HEK293T (cell line): Measurements from ENCODE around the gene PTDSS2.

Source experiments
- ARNT ChIP-seq: fragments of 450-650 bp; IDR thresholded peaks from 2 replicates; pipeline ENCODE4 v1.6.1; 2017; ENCODE audit warnings: mild to moderate bottlenecking
- CTBP1 ChIP-seq: fragments of 450-650 bp; IDR thresholded peaks from 2 replicates; pipeline ENCODE4 v1.6.1; 2016; ENCODE audit warnings: borderline replicate concordance
- ELF4 ChIP-seq: fragments of 450-650 bp; IDR thresholded peaks from 2 replicates; pipeline ENCODE4 v1.6.1; 2017; ENCODE audit warnings: antibody characterized with exemption
- FOXA1 ChIP-seq: fragments of 450-650 bp; IDR thresholded peaks from 2 replicates; pipeline ENCODE4 v1.6.1; 2016; ENCODE audit warnings: mild to moderate bottlenecking
- FOXK2 ChIP-seq: fragments of 450-650 bp; IDR thresholded peaks from 2 replicates; pipeline ENCODE4 v1.6.1; 2016; ENCODE audit warnings: mild to moderate bottlenecking
- FOXM1 ChIP-seq: fragments of 450-650 bp; IDR thresholded peaks from 2 replicates; pipeline ENCODE4 v1.6.1; 2017; ENCODE audit warnings: mild to moderate bottlenecking, borderline replicate concordance
- HDGF ChIP-seq: fragments of 450-650 bp; IDR thresholded peaks from 2 replicates; pipeline ENCODE4 v1.6.1; 2017; ENCODE audit warnings: antibody characterized with exemption, borderline replicate concordance
- L3MBTL2 ChIP-seq: fragments of 450-650 bp; conservative IDR thresholded peaks from 2 replicates; pipeline ENCODE4 v1.6.1; 2016; ENCODE audit warnings: mild to moderate bottlenecking
- LEF1 ChIP-seq: fragments of 450-650 bp; IDR thresholded peaks from 2 replicates; pipeline ENCODE4 v1.6.1; 2017; ENCODE audit warnings: mild to moderate bottlenecking, borderline replicate concordance
- NFRKB ChIP-seq: fragments of 450-650 bp; IDR thresholded peaks from 2 replicates; pipeline ENCODE4 v1.6.1; 2016; ENCODE audit warnings: mild to moderate bottlenecking, moderate library complexity
- SP1 ChIP-seq: fragments of 450-650 bp; IDR thresholded peaks from 2 replicates; pipeline ENCODE4 v1.6.1; 2017
- SUZ12 ChIP-seq: fragments of 450-650 bp; IDR thresholded peaks from 2 replicates; pipeline ENCODE4 v1.6.1; 2016; ENCODE audit warnings: mild to moderate bottlenecking
- TARDBP ChIP-seq: fragments of 450-650 bp; IDR thresholded peaks from 2 replicates; pipeline ENCODE4 v1.6.1; 2016
- ZNF384 ChIP-seq: fragments of 450-650 bp; IDR thresholded peaks from 2 replicates; pipeline ENCODE4 v1.6.1; 2016

- no peak for TF ChIP-seq SUZ12
- no peak for TF ChIP-seq L3MBTL2
- TF ChIP-seq FOXM1, result no peak
- TF ChIP-seq FOXK2, result no peak
- no peak for TF ChIP-seq HDGF
- no peak for TF ChIP-seq SP1
- TF ChIP-seq TARDBP, result no peak
- TF ChIP-seq ZNF384, result no peak
- TF ChIP-seq FOXA1, result no peak
- no peak for TF ChIP-seq ARNT
- no peak for TF ChIP-seq LEF1
- TF ChIP-seq NFRKB, result no peak
- no peak for TF ChIP-seq CTBP1
- no peak for TF ChIP-seq ELF4
Observed at GRCh38 chr11:537622-538430, 87.7 kb downstream of the PTDSS2 start.
